GM18520 (cell line): ENCODE data around the gene DLG1.
"Not testable (repeated sequence)": the region's sequence is repeated elsewhere in the genome, so short reads cannot be mapped to it uniquely, and the experiment has no call there.

Source experiments
- ATAC-seq: cut with Tn5 transposase; IDR thresholded peaks from one replicate; pipeline ENCODE4 v1.9.1; 2021; ENCODE audit not compliant: unreplicated experiment

Gene DLG1

DNA sequence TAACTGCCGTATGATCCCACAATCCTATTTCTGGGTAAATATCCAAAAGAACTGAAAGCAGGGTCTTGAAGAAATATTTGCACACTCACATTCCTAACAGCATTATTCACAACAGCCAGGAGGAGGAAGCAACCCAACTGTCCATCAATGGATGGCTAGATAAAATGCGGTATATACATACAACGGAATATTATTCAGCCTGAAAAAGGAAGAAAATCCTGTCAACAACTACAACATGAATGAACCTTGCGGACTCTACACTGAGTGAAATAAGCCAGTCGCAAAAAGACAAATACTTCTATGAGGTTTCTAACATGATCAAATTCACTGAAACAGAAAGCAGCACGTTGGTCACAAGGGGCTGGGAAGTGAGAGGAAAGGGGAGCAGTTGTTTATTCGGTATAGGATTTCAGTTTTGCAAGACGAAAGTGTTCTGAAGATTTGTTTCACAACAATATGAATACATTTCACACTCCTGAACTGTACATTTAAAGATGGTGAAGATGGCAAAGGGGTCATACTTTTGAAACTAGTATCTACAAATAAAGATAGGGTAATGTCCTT is 6.2 kb downstream of the DLG1 start:
- ATAC-seq = no peak

DNA sequence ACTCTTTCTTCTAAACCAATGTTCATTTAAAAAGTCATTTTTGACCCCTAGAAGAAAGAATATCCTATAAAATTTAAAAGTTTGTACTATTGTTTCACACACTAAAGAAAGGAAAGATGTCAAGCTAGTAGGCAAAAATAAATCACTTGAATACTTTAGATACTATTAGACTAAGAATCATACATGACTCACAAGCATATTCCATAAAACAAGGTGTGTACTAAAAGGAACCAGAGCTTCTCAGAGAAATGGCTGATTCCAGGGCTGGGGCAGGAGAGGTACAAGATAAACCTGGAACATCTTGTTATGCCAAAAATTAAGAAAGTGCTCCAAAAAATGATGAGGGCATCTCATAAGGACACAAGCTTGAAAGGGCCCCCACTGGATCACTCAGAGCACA is 8.7 kb downstream of the DLG1 start:
- ATAC-seq = no peak

DNA sequence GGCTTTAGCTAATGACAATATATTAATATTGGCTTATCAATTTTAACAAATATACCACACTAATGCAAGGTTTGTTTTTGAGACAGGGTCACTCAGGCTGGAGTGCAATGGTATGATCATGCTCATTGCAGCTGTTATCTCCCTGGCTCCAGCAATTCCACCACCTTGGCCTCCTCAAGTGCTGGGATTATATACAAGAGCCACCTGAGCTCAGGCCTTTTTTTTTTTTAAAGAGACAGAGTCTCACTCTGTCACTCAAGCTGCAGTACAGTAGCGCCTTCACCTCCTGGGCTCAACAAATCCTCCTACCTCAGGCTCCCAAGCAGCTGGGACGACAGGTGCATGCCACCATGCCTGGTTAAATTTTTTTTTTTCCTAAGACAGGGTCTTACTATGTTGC is 11.7 kb downstream of the DLG1 start:
- ATAC-seq = no peak

DNA sequence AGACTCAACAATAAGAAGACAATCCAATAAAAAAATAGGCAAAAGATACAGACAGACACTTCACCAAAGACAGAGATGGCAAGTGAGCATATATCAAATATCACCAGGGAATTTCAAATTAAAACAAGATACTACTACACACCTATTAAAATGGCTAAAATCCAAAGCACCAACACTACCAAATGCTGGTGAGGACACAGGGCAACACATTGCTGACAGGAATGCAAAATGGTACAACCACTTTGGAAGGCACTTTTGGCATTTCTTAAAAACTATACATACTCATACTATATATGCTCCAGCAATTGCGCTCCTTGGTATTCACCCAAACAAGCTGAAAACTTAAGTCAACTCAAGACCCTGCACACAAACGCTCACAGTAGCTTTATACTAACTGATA is 12.9 kb downstream of the DLG1 start:
- no peak for ATAC-seq

DNA sequence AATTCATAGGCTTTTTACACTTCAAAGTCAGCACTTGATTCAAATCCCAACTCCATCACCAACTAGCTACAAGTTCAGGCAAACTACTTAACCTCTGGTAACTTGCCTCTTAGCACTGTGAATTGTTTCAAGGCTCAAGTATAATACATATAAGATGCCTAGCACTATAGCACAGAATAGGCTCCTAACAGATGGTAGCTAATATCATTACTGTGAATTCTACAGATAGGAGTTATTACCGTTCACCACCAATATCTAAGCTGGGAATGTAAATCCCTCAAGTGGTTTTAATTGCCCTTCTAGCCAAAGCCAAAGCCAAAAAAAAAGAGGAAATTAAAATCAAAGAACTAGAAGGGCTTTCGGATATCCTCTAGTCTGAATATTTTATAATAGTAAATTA is 15.4 kb downstream of the DLG1 start:
- ATAC-seq = no peak

DNA sequence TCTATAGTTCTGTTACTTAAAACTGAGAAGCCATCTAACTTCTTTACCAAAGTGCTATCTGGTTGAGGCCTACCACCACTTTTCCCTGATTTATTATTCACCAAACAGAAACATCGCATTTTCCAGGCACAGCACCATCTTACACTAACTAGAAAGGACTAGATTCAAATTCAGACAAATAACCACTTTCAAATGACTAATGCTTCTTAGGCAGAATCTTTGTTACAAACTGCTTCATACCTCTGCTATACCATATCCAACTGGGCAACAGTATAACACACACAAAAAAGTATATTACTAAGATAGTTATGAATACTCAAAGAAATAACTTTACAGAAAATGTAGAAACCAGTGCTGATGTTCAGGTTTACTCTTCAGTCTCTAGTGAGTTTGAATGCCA is 16.6 kb downstream of the DLG1 start:
- no peak for ATAC-seq

DNA sequence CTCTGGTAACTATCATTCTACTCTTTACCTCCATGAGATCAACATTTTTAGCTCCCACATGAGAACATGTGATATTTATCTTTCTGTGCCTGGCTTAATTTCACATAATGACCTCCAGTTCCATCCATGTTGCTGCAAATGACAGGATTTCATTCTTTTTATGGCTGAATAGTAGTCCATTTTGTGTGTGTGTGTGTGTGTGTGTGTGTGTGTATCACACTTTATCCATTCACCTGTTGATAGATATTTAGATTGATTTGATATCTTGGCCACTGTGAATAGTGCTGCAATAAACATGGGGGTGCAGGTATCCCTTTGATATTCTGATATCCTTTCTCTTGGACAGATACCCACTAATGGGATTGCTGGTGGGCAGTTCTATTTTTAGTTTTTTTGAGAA is 18.3 kb downstream of the DLG1 start:
- ATAC-seq = no peak

DNA sequence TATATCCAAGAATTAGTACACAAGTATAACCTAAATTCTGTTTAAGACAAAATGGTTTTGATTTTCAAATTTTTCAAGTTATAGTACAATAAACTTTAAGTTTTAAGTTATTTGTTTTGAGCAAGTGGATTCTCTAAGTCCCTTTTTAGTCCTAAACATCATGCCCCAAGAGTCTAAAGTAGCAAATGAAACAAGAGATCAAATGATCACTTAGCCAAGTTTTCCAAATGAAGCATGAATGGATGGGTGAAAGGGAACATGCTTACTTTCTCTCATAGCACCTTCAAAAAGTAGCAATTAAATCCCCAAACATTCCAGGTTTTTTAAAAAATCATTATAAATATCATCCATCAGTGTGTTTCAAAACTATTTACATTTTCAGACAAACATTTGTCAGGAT is 19.5 kb downstream of the DLG1 start:
- no peak for ATAC-seq

DNA sequence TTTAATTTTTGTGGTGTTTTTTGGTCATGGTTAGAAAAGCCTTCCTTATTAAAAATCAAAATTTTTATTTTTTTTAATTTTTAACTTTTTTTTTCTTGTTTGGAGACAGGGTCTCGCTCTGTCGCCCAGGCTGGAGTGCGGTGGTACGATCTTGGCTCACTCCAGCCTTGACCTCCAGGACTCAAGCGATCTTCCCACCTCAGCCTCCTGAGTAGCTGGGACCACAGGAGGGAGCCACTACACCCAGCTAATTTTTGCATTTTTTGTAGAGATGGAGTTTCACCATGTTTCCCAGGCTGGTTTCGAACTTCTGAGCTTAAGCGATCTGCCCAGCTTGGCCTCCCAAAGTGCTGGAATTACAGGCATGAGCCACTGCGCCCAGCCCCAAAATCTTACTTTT is 21.6 kb downstream of the DLG1 start:
- ATAC-seq = not testable (repeated sequence)

DNA sequence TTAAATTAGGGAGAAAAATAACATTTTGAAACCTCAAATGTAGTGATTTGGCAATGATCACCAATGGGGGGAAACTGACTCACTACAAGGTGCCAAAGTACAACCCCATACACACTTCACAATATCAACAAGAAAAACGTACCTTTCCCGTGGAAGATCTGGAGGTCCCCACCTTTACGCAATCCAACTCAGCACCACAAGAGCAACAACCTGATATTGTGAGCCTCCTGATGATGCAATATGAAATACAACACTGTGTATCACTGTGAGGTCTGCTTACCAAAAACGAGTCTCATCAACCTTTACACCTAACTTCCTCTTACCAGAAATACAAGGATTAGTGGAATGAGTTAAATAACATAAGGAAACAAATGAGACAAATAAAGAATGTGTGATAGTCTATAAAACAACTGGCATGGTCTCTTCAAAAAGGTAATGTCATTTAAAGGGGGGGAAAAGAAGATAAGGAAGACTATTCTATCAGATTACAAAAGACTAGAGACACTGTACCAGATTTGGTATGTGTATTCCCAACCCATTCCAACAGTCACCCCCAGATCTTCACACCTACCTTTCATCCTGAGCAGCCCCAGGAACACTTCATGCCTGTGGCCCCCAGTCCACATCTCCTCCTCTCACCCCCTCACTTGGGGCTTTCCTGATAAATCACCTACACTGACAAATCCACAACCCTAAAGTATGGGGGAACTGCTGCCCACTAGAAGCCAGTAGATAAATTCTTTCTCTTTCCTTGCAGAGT is 27.7 kb downstream of the DLG1 start:
- ATAC-seq = no peak

DNA sequence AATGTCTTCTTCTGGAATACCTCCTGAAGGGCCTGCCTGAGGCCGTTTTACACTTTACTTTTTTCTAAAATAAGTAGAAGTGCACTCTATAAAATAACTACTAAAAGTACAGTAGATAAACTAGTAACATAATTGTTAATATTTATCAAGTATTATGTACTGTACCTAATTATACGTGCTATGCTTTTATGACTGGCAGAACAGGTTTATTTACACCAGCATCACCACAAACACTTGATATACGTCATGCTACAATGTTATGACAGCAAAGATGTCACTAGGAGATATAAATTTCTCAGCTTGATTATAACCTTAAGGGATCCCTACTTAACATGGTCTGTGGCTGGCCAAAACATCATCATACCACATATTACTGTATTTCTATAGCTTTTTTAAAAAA is 29.4 kb downstream of the DLG1 start:
- ATAC-seq = no peak

DNA sequence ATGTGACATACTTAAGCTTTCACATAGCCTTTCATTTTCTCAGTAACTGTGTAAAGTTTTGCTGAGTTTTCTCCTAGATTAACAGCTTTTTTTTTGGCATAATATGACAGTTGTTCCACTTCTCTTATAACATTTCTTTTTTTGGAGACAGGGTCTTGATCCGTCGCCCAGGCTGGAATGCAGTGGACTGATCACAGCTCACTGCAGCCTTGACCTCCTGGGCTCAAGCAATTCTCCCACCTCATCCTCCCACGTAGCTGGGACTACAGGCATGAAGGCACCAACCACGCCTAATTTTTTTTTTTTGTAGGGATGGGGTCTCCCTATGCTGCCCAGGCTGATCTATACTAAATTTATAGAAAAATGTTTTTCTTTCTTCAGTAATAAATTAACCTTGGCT is 30.1 kb downstream of the DLG1 start:
- ATAC-seq = no peak

DNA sequence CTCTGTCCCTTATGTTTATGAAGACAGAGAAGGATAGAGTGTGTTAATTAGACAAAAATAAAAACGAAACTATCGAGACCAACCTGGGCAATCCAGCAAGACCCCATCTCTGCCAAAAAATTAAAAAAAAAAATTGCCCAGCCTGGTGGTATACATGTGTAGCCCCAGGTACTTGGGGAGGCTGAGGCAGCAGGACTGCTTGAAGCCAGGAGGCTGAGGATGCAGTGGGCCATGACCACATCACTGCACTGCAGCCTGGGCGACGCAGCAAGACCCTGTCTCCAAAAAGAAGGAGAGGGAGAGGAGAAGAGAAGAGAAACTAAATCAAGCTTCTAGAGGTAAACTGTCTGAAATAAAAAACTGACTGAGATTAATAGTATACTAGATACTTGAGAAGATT is 32.1 kb downstream of the DLG1 start:
- no peak for ATAC-seq

DNA sequence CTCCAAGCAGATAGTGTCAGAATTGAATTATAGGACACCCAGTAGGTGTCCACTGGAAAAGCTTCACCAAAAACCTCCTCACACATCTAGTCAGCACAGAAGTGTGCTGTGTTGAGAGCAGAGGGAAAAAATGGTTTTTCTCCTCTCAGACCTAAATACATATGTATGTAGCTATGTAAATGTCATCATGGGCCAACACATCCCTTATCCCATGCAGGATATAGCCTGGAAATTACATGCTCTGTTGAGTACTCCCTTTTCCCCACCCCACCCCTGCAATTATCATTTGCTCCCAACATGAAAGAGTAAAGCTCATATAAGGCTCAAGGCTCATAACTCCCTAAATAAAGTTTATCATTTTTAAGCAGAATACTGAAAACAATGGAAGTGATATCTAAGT is 35.7 kb downstream of the DLG1 start:
- ATAC-seq = no peak

DNA sequence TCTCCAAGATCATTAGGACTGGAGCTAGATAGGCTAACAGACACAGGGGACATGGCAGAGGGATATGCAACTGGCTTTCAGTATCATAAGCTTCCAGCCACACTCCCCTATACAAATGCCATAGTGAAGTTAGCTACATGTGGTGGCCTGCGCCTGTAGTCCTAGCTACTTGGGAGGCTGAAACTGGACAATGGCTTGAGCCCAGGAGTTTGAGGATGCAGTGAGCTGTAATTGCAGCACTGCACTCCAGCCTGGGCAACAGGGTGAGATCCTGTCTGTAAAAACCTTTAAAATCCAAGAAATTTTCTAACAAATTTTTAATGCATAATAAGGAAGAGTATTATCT is 37.3 kb downstream of the DLG1 start:
- no peak for ATAC-seq

DNA sequence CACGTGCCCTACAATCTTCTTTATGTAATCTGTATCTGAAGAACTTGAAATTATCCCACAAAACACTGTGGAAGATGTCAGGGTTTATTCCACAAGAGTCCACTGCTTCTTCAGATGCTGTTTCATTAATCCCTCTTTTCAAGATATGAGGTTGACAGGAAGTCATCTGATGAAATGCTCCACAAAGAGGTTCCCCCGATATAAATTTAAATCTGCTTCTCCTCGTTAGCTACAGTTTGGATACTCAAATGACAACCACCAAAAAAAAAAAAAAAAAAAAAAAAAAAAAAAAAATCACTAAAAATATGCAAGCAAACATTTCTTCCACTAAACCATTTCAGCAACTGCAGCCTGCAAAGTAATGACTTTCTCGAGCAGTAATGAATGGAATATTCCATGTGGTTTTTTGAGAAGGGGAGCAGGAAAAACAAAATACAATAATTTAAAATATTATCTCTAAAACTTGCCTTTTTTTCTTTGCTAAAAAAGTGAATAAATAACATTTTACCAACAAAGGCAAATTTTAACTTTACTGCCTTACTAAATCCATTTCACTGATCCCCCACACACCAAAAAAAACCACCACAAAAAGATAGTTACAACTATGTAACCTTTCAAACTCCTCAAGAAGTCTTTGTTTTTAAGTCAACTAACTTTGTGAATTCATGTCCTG is 37.8 kb downstream of the DLG1 start:
- ATAC-seq = no peak

DNA sequence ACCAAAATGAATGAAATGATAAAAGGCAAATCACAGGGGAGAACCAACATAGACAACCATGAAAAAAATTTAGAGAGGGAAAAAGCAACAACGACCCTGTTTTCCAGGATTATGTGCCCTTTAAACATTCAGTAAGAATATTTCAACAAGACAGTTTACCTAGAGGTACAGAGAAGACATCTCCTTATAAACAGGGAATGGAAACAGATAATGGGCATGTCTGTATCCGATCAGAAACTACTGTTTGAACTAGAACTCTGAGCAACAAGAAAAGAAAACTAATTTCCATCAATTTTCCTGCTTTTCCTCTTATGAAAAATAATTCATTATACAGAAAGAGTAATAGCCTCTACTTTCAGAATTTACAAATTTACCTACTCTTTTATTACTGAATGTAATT is 39.3 kb downstream of the DLG1 start:
- ATAC-seq = no peak

DNA sequence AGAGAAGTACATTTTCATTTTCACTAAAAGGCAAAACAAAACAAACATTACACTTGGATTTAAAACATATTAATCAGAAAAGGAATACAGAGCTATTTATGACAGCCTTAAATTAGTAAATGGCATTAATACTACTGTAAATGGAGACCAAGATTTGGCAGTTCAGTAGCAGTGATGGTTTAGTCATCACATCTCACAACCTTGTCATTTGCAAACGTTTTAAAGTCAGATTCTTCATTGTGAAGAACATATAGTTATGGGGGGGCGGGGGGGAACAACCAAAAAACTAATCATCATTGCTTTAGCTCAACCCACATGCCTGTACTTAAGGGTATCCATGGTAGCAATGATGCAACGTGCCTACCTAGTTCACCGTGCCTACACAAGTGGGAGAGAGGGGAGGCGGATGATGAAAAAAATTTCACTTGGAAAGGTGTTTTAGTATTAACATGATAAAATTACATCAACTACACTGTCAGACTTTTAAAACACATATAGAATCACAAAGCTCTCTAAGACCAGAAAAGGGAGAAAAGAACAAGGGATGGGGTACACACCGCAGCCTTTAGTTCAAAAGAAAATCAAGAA is 40.1 kb downstream of the DLG1 start:
- ATAC-seq = no peak

DNA sequence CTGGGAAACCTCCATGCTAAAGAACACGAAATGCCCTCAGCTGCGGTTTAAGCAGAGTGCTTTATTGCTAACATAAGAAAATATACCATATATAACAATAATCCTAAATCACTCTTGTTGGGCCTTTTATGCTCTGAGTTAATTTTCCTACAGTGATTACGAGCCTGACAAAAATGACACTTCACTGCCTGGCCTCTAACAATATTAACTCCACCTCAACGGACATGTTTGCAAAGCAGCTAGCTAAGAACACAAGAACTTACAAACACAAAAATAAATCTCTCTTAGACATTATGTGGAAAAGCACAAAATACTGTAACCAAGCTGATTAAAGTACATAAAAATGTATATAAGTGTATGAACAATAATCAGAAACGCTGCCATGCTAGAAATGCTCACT is 40.7 kb downstream of the DLG1 start:
- ATAC-seq = no peak

DNA sequence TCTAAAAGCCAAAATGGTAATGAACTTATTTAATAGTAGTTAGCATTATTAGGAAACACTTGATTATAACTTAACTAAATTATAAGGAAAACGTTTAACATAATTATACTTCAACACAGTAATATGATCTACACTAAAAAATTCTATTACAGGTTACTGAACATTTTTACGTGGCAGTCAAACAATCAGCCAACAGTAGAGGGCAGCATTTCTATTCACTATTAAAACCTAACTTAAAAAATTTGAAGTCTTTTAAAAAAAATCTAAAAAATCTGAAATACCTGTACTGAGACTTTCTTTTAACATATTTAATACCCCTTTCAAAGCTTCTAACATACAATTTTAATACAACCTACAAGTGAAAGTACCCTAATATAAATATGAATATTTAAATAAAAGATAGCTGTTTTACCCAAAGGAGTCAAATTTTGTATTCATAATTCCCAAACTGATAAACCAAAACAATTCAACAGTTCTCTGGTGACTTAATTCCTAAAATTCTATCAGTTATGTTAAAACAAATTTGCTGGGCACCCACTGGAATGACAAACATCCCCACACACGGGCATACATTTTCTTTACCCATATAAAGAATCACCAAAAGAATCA is 41.5 kb downstream of the DLG1 start:
- no peak for ATAC-seq

DNA sequence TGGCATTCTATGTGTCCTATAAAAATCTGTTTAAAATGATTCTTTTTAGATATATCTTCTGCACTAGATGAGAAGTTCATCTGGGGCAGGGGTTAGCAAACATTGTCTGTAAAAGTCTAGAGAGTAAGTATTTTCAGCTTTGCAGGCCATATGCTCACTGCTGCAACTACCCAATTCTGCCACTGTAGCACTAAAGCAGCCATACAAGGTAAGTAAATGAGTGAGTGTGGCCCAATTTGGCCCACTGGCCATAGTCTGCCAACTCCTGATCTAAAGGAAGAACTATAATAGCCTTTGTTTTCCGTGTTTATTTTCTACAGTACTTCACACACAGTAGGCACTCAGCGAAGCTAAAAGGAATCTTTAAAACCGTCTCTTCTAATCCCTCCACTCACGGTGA is 42.3 kb downstream of the DLG1 start:
- ATAC-seq = no peak
